ENCODE results near the gene RTEL1. TPM values are rescaled to one million over a fixed set of nuclear protein-coding genes. Genes with fewer than 3 reads are reported as not detected.

RTEL1 gene
- total RNA-seq, 1 donor from 2014 or later = 8.2 TPM

DNA sequence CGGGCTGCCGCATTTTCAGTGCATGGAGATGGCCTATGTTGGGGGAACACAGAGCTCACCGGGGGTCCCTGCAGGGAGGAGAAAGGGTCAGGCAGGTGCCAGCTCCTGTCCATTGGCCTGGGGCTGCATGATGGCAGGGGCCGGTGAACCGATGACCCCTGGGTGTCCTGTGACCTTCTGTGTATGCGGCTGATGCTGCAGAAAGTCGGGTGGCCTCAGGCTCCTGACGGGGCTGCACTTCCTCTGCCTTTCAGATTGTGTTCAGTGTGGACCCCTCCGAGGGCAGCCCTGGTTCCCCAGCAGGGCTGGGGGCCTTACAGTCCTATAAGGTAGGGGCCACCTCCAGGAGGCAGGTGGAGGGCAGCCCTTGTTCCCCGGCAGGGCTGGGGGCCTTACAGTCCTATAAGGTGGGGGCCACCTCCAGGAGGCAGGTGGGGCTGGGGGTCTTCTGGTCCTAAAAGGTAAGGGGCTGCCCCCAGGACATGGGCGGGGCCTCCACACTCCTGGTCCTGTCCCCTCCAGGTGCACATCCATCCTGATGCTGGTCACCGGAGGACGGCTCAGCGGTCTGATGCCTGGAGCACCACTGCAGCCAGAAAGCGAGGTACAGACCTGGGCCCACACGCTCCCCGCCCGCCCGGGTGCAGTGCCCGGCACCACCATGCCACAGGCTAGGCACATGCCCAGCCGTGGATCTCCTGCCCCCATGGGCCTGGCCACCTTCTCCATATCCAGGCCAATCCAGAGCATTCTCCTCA lies 27.3 kb downstream of the RTEL1 start:
- DNase-seq (ENCODE audit: low spot score in 2 of 2) (no peak), FAIRE-seq (no peak)

DNA sequence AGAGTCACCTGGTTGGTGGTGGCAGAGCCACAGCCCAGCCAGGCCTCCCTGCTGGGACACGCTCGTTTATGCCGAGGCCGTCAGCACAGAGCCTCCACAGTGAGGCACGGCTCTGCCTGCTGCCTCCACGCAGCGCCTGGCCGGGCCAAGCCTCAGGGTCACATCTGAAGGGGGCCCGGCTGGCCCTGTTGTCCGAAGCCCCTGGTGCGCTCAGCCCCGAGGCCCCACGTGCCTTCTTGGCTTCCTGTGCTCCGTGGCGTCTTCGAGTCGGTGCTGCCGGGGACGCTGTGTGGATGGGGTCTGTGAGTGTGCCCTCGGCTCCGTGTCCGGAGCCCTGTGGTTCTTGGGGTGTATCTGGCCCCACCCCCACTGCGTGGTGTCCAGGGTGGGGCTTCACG lies 28.0 kb downstream of the RTEL1 start:
- FAIRE-seq = no peak
- DNase-seq (ENCODE audit: low spot score in 2 of 2) = no peak

DNA sequence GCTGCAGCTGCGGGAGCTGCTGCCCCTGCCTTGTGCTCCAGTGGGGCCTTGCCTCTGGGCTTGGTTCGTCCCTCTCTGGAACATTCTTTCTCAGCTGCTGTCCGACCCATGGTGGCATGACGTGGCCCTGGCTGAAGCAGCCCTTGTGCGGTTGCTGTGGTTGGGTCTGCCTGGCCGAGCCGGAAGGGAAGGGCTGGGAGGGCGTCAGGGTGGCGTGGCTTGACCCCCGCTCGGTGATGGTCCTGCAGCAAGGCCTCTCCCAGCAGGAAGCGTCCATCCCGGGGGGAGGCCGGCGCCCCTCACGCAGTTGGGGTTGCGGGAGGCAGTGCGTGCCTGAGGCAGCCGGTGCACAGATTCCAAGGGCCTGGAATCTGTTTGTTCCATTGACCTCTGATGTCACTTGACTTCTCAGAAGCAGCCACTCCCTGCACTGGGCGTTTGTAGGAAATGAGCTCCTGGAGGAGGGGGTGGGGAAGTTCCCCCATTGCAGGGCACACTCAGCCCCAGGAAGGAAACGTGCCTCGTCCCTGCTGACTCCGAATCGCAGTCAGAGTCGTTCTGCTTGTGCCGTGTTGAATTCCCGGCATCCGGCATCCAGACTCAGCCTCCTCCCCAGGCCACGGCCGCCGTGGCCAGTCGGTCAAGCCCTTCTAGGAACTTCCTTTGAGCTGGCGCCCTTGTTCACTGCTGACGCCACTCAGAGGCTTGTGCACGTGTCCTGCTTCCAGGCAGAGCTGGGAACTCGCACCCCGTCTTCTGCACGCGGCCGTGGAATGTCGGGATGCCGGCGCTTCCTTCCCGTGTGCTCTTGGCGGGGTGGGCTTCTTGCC lies 28.6 kb downstream of the RTEL1 start:
- no peak for FAIRE-seq
- DNase-seq (ENCODE audit: low spot score in 2 of 2) = peak in 1 of 2 donors; percentile 73

DNA sequence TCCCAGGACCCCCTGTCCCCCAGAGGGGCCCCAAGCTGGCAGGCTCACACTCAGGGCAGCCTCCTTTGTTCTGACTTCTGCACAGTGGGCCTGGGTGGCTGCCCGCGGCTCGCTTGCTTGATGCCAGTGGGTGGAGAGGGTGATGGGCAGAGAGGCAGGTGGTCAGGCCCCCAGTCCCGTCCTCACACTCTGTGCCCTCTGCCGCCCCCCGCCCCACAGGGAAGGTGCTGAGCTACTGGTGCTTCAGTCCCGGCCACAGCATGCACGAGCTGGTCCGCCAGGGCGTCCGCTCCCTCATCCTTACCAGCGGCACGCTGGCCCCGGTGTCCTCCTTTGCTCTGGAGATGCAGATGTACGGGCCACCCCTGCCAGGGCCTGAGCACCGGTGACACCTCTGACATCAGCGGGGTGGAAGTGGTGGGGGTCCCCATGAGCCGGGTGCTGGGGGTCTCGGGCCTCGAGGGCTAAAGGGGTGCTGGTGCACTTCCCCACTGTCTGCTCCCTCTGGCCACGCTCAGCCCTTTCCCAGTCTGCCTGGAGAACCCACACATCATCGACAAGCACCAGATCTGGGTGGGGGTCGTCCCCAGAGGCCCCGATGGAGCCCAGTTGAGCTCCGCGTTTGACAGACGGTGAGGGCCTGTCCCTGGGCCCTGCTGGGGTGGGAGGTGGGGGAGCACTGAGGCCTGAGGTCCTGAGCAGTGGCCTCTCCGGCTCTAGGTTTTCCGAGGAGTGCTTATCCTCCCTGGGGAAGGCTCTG lies 29.5 kb downstream of the RTEL1 start:
- no peak for DNase-seq (ENCODE audit: low spot score in 2 of 2)

DNA sequence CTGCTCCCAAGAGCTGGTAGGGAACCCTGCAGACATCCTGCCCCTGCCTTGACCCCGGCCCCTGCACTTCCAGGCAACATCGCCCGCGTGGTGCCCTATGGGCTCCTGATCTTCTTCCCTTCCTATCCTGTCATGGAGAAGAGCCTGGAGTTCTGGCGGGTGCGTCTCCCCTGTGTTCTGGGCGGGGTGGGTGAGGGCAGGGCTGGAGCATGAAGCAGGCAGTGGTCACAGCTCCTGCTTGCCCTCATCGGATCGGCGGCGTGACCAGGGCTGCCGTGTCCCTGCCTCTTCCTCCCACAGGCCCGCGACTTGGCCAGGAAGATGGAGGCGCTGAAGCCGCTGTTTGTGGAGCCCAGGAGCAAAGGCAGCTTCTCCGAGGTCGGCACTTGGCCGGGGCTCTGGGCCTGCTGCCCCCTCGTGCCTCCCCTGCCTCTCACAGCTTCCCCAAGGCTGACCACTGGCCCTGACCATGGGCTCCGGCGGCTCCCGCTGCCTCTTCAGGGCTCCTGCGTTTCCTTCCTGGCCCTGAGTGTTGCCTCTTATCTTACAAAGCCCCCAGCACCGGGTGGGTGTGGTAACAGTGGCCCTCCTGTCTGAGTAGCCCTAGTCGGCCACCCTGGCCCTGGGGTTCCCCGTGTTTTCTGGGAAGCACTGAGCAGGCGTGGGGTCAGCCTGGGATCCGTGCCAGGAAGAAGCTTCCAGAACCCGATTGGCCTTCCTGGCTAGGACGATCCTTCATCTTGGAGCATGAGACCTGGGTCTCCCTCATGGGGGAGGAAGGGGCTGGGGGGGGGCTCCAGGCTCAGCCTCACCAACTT lies 30.3 kb downstream of the RTEL1 start:
- no peak for DNase-seq (ENCODE audit: low spot score in 2 of 2)
- FAIRE-seq = no peak

More for the DNA sequence above, 29.5 kb downstream of the RTEL1 start:
- FAIRE-seq = no peak

DNA sequence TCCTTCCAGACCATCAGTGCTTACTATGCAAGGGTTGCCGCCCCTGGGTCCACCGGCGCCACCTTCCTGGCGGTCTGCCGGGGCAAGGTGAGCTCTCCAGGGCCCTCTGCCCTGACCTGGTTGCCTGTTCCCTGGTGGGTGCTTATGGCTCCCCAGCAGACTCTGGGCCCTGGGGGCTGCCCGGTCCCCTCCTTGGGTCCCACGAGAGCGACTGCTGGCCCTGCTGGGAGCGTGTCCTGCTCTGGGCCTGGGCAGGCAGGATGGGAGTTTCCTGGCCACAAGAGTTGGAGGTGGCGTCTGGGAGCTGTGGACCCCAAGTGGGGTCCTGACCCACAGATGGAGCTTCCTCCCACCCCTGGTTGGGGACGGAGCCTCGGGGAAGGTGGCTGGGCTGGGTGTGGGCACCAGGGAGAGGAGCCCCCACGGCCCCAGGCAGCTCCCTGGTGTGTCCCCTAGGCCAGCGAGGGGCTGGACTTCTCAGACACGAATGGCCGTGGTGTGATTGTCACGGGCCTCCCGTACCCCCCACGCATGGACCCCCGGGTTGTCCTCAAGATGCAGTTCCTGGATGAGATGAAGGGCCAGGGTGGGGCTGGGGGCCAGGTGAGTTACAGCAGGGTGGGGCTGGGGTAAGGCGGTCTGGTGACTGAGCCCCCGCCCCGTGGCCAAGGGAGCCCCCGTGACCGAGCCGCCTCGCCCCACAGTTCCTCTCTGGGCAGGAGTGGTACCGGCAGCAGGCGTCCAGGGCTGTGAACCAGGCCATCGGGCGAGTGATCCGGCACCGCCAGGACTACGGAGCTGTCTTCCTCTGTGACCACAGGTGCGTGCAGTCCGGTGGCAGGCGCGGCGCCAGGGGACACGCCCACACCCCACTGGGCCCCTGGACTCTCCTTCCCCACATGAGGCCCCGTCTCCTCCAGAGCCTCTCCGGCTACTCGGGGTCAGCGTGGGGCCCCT lies 31.2 kb downstream of the RTEL1 start:
- DNase-seq (ENCODE audit: low spot score in 2 of 2) = no peak
- no peak for FAIRE-seq

DNA sequence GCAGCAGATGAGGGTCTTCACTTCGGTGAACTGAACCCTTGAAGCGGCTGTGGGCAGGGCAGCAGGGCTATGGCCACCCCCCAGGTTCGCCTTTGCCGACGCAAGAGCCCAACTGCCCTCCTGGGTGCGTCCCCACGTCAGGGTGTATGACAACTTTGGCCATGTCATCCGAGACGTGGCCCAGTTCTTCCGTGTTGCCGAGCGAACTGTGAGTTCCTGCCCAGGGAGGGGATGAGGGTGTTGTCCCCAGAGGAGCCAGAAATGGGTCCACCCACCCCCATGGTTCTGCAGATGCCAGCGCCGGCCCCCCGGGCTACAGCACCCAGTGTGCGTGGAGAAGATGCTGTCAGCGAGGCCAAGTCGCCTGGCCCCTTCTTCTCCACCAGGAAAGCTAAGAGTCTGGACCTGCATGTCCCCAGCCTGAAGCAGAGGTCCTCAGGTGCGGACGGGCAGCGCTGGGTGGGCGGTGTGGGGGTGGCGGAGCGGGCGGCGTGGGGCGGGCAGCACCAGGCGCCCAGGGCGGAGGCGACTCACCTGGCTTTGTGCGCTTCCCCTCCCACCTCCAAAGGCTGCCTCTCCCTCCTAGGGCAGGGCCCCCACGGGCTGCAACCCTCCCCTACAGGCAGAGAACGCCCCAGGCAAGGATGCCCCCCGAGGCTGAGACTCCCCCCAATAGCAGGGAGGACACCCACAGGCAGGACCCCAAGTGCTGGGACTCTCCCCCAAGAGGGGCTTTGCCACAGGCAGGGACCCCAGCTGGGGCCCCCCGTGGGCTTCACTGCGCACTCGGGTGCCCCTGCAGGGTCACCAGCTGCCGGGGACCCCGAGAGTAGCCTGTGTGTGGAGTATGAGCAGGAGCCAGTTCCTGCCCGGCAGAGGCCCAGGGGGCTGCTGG lies 32.1 kb downstream of the RTEL1 start:
- FAIRE-seq (no peak), DNase-seq (ENCODE audit: low spot score in 2 of 2) (no peak)

DNA sequence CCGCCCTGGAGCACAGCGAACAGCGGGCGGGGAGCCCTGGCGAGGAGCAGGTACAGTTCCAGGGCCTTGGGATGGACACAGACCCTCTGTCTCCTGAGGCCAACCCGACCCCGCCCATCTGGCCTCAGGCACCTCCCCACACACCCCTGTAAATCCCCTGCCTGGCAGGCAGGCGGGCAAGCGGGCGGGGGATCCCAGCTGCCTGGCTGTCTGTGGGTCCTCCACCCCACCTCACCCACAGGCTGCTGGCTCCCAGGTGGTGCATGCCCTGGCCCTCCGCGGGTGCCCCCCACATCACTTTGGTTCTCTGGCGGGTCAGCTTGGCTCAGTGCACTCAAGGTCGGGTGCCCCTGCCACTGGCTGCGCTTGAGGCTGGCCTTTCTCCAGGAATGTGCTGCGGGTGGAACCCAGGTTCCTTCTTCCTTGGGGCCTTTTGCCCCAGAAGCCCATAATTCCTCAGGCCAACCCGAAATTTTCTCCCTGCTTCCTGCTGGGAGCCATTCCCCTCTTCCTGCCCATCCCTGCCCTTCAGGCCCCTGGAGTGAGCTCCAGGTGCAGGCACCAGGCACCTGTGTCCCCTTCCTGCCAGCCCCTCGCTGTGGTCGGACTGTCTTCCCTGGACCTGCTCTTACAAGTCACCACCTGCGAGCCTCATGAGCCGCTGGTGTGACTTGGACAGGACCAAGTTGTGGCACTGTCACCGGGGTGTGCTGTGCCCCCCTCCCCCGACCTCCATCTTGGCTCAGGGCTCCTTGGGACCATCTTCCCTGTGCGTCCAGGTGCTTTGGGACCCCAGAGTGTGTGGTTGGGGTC lies 33.0 kb downstream of the RTEL1 start:
- no peak for FAIRE-seq
- DNase-seq (ENCODE audit: low spot score in 2 of 2) = no peak

DNA sequence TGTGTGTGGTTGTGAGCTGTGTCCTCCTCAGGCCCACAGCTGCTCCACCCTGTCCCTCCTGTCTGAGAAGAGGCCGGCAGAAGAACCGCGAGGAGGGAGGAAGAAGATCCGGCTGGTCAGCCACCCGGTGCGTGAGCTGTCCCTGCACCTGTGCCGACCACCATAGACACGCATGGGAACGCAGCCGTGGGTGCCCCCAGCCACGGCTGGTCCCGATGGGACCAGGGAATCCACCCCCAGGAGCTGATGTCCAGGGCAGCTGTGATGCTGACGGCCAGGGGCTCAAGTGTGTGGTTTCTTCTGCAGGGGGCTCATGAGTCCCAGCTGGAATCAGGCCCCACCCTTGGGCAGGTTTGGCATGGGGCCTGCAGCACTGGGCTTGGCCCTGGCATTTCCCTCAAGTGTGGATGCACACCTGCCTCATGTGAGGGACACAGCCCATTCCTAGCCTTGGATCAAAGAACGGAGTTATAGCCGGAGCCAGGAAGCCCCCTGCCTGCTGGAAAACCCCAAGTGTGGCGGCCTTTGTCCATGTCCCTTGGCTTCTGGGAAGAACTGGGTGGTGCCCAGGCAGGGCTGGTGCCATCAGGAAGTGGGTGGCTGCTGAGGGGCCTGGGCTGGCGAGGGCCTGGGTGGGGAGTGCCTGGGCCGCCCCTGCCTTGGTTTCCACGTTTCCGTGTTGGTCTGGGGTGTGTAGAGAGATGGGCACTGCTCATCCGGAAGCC lies 33.8 kb downstream of the RTEL1 start:
- DNase-seq (ENCODE audit: low spot score in 2 of 2) (no peak), FAIRE-seq (no peak)

DNA sequence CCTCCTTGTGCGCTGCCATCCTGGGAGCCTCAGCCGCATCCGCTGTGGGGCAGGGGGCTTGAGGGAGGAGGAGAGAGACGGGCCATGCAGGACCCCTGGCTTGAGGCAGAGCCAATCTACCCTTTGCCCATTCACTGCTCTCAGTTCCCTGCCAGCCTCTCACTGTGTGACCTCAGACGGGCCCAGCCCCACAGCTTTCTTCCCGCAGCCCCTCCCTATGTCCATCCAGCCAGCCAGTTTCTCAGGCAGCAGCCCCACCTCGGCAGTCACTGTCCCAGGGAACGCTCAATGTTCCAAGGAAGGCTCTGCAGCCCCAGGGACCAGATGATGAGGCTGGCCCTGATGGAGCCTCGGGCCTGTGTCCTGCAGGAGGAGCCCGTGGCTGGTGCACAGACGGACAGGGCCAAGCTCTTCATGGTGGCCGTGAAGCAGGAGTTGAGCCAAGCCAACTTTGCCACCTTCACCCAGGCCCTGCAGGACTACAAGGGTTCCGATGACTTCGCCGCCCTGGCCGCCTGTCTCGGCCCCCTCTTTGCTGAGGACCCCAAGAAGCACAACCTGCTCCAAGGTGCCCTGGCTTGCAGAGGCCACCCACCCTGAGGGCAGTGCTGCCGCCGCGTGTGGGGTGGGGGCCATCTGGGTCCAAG lies 34.4 kb downstream of the RTEL1 start:
- no peak for FAIRE-seq

DNA sequence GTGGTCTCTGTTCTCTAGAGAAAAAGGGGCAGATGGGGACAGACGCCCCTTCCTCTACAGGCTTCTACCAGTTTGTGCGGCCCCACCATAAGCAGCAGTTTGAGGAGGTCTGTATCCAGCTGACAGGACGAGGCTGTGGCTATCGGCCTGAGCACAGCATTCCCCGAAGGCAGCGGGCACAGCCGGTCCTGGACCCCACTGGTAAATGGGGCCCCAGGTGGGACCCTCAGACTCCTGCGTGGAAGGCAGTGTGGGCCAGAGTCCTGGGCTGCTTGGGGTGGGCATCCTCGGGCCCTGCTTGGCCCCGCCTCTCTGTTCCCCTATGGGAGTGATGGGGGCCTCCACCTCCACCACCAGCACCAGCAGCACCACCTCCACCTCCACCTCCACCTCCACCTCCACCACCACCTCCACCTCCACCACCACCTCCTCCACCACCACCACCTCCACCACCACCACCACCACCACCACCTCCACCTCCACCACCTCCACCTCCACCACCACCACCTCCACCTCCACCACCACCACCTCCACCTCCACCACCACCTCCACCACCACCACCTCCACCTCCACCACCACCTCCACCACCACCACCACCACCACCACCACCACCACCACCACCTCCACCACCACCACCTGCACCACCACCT lies 35.1 kb downstream of the RTEL1 start:
- FAIRE-seq (no peak), DNase-seq (ENCODE audit: low spot score in 2 of 2) (no peak)

More for the DNA sequence above, 34.4 kb downstream of the RTEL1 start:
- no peak for DNase-seq (ENCODE audit: low spot score in 2 of 2)

DNA sequence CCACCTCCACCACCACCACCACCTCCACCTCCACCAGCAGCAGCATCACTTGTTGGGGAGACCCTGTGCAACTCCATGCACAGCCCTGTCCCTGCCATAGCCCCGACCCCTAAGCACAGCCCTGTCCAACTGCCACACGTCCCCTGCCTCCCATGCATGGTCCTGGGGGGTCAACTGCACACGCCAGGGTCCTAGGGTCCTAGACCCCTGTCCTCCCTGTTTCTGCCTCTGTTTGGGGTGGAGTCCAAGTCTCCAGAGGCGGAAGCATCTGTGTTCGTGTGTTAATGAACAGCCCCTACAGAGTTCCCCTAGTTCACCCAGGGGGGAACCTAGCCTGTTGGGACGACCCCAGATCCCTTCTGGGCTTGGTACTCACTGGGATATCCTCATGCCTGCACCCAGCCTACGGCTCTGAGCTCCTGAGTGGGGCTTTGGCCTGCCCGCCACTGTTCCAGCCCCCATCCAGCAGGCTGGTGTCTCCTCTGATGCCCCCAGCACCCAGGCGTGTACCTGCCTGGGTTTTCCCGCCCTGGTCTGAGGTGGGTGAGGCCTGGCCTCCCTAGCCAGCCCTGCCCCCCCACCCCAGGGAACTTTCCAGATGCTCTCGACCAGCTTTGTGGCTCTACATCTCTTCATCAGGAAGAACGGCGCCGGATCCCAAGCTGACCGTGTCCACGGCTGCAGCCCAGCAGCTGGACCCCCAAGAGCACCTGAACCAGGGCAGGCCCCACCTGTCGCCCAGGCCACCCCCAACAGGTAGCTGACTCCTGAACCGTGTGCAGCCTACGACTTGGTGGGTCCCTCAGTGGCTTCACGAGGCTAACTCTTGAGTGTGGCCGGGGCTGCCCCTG lies 35.8 kb downstream of the RTEL1 start:
- FAIRE-seq (no peak), DNase-seq (ENCODE audit: low spot score in 2 of 2) (peak in 1 of 2 donors; percentile 35)

DNA sequence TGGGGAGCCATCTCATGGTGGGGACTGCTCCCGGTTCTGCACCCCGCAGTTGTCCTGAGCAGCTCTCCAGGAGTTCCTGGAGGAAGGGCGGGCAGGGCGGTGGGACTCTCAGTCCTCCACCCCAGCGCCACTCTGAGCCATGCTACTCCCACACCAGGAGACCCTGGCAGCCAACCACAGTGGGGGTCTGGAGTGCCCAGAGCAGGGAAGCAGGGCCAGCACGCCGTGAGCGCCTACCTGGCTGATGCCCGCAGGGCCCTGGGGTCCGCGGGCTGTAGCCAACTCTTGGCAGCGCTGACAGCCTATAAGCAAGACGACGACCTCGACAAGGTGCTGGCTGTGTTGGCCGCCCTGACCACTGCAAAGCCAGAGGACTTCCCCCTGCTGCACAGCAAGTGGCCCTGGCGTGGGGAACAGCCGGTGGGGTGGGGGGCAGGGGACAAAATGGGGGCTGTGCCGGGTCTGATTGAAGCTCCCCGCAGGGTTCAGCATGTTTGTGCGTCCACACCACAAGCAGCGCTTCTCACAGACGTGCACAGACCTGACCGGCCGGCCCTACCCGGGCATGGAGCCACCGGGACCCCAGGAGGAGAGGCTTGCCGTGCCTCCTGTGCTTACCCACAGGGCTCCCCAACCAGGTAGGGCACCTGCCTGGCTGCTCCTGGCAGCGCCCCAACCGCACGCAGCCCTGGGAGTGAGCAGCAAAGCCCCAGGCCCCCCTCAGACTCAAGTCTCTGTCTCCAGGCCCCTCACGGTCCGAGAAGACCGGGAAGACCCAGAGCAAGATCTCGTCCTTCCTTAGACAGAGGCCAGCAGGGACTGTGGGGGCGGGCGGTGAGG lies 36.7 kb downstream of the RTEL1 start:
- DNase-seq (ENCODE audit: low spot score in 2 of 2) = peak in 1 of 2 donors; percentile 12
- no peak for FAIRE-seq
